Ishikawa (cell line): ENCODE results near the gene MARCOL.

Experiments
- CEBPB ChIP-seq: IDR thresholded peaks from 2 replicates; pipeline ENCODE4 v1.6.1; 2012
- CREB1 ChIP-seq: IDR thresholded peaks from 2 replicates; pipeline ENCODE4 v1.6.1; 2012; ENCODE audit warnings: low read depth
- EGR1 ChIP-seq: IDR thresholded peaks from 2 replicates; pipeline ENCODE4 v1.6.1; 2012
- EP300 ChIP-seq: IDR thresholded peaks from 2 replicates; pipeline ENCODE4 v1.6.1; 2012; ENCODE audit warnings: borderline replicate concordance
- FOXM1 ChIP-seq: IDR thresholded peaks from 2 replicates; pipeline ENCODE4 v1.6.1; 2012; ENCODE audit warnings: low read depth, borderline replicate concordance
- MAX ChIP-seq: IDR thresholded peaks from 2 replicates; pipeline ENCODE4 v1.6.1; 2012
- NFIC ChIP-seq: IDR thresholded peaks from 2 replicates; pipeline ENCODE4 v1.6.1; 2012
- RAD21 ChIP-seq: IDR thresholded peaks from 2 replicates; pipeline ENCODE4 v1.6.1; 2012; ENCODE audit warnings: low read depth
- REST ChIP-seq: IDR thresholded peaks from 2 replicates; pipeline ENCODE4 v1.6.1; 2012; ENCODE audit warnings: low read depth, mild to moderate bottlenecking
- TAF1 ChIP-seq: IDR thresholded peaks from 2 replicates; pipeline ENCODE4 v1.6.1; 2012; ENCODE audit warnings: low read depth, mild to moderate bottlenecking
- TCF12 ChIP-seq: IDR thresholded peaks from 2 replicates; pipeline ENCODE4 v1.6.1; 2012; ENCODE audit warnings: low read depth
- TEAD4 ChIP-seq: IDR thresholded peaks from 2 replicates; pipeline ENCODE4 v1.6.1; 2012
- YY1 ChIP-seq: IDR thresholded peaks from 2 replicates; pipeline ENCODE4 v1.6.1; 2012; ENCODE audit warnings: low read depth
- ZBTB7A ChIP-seq: IDR thresholded peaks from 2 replicates; pipeline ENCODE4 v1.6.1; 2012; ENCODE audit warnings: low read depth
- TF ChIP-seq, protein P1 (sequence below): IDR thresholded peaks from 2 replicates; pipeline ENCODE4 v1.6.1; 2012

MARCOL gene

GRCh38 chr5:148261221-148261620, 22.9 kb downstream of the MARCOL start:
- TF ChIP-seq TCF12 (no peak), REST (no peak), FOXM1 (no peak), TEAD4 (no peak), NFIC (no peak), EP300 (no peak), RAD21 (no peak), TAF1 (no peak), CEBPB (no peak), ZBTB7A (no peak), YY1 (no peak)
- TF ChIP-seq, protein P1, sequence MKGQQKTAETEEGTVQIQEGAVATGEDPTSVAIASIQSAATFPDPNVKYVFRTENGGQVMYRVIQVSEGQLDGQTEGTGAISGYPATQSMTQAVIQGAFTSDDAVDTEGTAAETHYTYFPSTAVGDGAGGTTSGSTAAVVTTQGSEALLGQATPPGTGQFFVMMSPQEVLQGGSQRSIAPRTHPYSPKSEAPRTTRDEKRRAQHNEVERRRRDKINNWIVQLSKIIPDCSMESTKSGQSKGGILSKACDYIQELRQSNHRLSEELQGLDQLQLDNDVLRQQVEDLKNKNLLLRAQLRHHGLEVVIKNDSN = no peak

DNA sequence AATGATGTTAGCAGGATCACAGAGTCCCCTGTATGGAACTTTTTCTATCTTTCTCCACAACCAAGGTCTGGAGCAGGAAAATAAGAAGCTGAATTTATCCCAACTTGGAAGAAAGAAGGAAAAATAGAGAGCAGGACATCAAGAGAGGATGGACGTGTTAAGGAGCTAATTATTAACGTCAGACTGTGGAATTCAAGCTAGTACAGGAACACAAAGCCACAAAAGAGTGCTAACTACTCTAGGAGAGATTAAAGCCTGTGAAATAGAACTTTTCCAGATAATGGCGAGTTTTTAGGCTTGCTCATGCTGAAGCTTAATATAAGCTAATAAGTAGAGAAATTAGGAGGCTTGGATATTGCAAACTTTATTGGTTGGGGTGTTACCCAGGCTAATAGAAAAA, 29.6 kb downstream of the MARCOL start:
- TF ChIP-seq, protein P1 = no peak
- TF ChIP-seq RAD21 = no peak

- TF ChIP-seq NFIC (no peak), YY1 (no peak), ZBTB7A (no peak), EGR1 (no peak), TAF1 (no peak), TEAD4 (no peak), CEBPB (no peak), CREB1 (no peak), EP300 (no peak), TCF12 (no peak), MAX (no peak), REST (no peak), FOXM1 (no peak), RAD21 (no peak)
- TF ChIP-seq, protein P1 = no peak
Measured at GRCh38 chr5:148268566-148268965, 30.2 kb downstream of the MARCOL start, which contains the start of gene SPINK13. Gene SPINK13, plus strand, starts transcription at chr5:148268794. Its CDS starts 1,279 bp downstream, at chr5:148270073.

DNA sequence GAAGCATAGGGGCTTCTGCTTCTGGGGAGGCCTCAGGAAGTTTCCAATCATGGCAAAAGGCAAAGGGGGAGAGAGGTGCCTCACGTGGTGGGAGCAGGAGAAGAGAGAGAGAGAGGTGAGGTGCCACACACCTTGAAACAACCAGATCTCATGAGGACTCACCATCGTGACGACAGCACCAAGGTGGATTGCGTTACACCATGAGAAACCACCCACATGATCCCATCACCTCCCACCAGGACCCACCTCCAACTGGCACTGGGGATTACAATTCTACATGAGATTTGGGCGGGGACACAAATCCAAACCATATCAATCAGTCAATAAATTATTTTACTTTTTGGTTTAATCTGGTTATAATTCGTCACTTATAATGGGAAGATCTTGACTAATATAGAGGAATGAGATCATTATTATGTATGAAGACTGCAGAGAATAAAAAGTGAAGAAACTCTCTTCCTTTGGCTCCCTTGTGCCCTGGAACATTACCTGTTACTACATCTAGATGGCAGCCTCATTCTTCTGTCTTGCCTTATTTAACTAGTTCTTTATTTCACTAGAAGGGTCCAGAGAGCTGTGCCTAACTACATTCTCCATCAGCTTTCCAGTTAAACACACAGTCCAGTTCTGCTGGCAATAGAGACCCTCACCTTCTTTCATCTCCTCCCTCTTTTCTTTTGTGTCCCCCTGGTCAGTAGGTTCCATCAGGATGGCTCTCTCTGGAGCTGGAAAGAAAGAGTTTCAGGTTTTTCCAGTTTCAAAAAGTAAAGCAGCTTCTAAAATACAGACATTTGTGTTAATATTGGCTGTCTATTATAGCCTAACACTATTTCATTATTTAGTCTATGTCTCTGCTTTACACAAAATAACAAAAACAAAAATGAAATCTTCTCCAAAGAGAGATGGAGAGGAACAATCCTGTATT, 52.2 kb downstream of the MARCOL start:
- TF ChIP-seq TCF12 = no peak
- TF ChIP-seq RAD21 = peak; percentile 26; the same call in 1 of the 2 replicates
